ENCODE measurements around the gene ATM. TPM values are rescaled to one million over a fixed set of nuclear protein-coding genes. Genes with fewer than 3 reads are reported as not detected.
A peak's percentile ranks its signal among the peaks of the same experiment; 100 is the strongest.

ATM gene
- total RNA-seq, 1 donor from 2014 or later = 51.5 TPM

DNA sequence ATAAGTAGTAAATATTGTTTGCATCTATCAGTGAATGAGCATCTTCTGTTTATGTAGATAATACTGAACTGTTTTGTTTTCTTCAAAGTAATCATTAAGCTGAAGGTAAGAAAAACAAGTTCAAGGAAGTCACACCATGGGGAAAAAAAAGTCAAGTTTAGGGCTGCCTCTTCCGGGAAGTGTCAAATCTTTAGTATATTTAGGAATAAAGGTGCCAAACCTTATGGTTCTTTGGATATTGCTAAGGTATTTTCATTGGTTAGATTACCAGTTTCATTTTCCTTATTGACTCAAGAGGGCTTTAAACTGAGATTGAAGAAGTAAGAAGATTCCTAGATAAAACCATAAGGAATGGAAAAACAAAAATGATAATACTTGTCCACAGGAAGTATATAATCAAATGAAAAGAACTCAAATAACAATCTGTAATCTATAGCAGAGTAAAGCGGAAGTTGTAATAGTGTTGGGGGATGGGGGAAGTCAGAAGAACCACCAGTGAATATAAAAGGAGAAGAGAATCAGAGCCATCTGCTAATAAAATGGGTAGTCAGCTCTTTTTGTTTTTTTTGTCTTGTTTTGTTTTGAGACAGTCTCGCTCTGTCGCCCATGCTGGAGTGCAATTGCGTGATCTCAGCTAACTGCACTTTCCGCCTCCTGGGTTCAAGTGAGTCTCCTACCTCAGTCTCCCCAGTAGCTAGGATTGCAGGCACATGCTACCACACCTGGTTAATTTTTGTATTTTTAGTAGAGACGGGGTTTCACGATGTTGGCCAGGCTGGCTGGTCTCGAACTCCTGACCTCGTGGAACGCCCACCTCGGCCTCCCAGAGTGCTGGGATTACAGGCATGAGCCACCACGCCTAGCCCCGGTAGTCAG, 2.3 kb downstream of the ATM start:
- H3K4me3 Mint-ChIP-seq (ENCODE audit: unreplicated experiment) = peak overlapping the region; percentile 47
- peak overlapping the region; percentile 44 for H3K27ac Mint-ChIP-seq (ENCODE audit: unreplicated experiment)
- H3K4me1 Mint-ChIP-seq (ENCODE audit: unreplicated experiment) = peaks cover 29% of the 10 kb centered on the region
- H3K27me3 Mint-ChIP-seq (ENCODE audit: unreplicated experiment) = peaks cover 10% of the 10 kb centered on the region
- H3K36me3 Mint-ChIP-seq (ENCODE audit: low read depth, unreplicated experiment) = peaks cover 3% of the 10 kb centered on the region
- TF ChIP-seq, protein P1, sequence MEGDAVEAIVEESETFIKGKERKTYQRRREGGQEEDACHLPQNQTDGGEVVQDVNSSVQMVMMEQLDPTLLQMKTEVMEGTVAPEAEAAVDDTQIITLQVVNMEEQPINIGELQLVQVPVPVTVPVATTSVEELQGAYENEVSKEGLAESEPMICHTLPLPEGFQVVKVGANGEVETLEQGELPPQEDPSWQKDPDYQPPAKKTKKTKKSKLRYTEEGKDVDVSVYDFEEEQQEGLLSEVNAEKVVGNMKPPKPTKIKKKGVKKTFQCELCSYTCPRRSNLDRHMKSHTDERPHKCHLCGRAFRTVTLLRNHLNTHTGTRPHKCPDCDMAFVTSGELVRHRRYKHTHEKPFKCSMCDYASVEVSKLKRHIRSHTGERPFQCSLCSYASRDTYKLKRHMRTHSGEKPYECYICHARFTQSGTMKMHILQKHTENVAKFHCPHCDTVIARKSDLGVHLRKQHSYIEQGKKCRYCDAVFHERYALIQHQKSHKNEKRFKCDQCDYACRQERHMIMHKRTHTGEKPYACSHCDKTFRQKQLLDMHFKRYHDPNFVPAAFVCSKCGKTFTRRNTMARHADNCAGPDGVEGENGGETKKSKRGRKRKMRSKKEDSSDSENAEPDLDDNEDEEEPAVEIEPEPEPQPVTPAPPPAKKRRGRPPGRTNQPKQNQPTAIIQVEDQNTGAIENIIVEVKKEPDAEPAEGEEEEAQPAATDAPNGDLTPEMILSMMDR (IDR thresholded peaks at IDR 0.05; ENCODE audit: unreplicated experiment) = no peak
- no peaks in the 10 kb centered on the region for H3K9me3 Mint-ChIP-seq (ENCODE audit: unreplicated experiment)
- DNase-seq (ENCODE audit: low spot score) = no peak

DNA sequence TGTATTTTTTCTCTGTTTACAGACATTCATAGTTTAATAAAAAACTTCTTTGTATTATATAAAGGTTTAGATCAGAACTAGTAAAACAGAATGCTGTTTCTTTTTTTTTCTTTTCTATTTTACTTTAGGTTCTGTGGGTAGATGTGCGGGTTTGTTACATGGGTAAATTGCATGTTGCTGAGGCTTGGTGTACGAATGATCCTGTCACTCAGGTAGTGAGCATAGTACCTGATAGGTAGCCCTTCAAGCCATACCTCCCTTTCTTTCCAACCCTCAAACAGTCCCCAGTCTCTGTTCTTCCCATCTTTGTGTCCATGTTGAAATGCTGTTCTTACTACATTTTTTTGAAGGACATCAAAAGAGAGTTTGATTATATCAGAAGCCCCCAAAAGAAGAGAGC, 3.2 kb downstream of the ATM start:
- peaks cover 3% of the 10 kb centered on the region for H3K36me3 Mint-ChIP-seq (ENCODE audit: low read depth, unreplicated experiment)
- H3K27me3 Mint-ChIP-seq (ENCODE audit: unreplicated experiment) = peaks cover 8% of the 10 kb centered on the region
- no peak overlapping the region for H3K27ac Mint-ChIP-seq (ENCODE audit: unreplicated experiment)
- no peak for DNase-seq (ENCODE audit: low spot score)
- TF ChIP-seq, protein P1 (IDR thresholded peaks at IDR 0.05; ENCODE audit: unreplicated experiment) = no peak
- peaks cover 20% of the 10 kb centered on the region for H3K4me1 Mint-ChIP-seq (ENCODE audit: unreplicated experiment)
- H3K9me3 Mint-ChIP-seq (ENCODE audit: unreplicated experiment) = no peaks in the 10 kb centered on the region
- H3K4me3 Mint-ChIP-seq (ENCODE audit: unreplicated experiment) = no peak overlapping the region

DNA sequence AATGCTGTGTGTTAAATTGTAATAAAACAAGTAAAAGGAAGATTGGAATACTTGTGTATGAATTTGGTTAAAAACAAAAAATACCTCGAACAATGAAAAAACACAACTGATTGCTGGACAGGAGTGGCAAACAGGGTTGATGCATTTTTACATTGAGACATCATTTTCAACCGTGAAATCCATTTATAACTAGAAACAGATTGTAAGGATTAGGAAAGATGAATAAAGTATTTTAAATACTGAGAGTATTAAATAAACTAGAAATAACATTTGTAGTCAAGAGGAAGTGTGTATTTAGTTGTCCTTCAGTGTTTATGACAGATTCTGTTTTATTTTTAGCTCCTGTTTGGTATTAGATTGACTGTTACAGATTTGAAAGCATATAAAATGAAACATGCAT, 5.4 kb downstream of the ATM start:
- Mint-ChIP-seq H3K36me3 (ENCODE audit: low read depth, unreplicated experiment) (peaks cover 10% of the 10 kb centered on the region), H3K9me3 (ENCODE audit: unreplicated experiment) (no peaks in the 10 kb centered on the region), H3K27me3 (ENCODE audit: unreplicated experiment) (no peaks in the 10 kb centered on the region), H3K4me3 (ENCODE audit: unreplicated experiment) (no peak overlapping the region), H3K4me1 (ENCODE audit: unreplicated experiment) (peaks cover 14% of the 10 kb centered on the region), H3K27ac (ENCODE audit: unreplicated experiment) (peak overlapping the region; percentile 64)
- TF ChIP-seq, protein P1 (IDR thresholded peaks at IDR 0.05; ENCODE audit: unreplicated experiment) = no peak
- no peak for DNase-seq (ENCODE audit: low spot score)

DNA sequence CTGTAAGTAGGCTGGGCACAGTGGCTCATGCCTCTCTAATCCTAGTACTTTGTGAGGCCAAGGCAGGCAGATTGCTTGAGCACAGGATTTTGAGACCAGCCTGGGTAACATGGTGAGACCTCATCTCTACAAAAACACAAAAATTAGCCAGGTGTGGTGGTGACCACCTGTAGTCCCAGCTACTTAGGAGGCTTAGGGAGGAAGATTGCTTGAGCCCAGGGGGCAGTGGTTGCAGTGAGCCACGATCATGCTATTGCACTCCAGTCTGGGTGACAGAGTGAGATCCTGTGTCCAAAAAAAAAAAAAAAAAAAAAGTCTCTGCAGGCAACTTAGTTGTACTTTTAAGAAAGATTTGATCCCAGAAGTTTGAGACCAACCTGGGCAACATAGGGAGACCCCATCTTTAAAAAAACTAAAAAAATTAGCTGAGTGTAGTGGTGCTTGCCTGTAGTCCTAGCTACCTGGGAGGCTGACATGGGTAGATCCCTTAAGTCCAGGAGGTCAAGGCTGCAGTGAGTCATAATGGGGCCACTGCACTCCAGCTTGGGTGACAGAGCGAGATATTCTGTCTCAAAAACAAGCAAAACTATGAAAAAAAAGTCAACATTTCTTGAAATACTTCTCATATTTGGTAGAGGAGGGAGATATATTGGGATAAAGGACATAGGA, 10.5 kb downstream of the ATM start:
- H3K4me3 Mint-ChIP-seq (ENCODE audit: unreplicated experiment) = no peak overlapping the region
- H3K27ac Mint-ChIP-seq (ENCODE audit: unreplicated experiment) = no peak overlapping the region
- TF ChIP-seq, protein P1 (IDR thresholded peaks at IDR 0.05; ENCODE audit: unreplicated experiment) = no peak
- no peaks in the 10 kb centered on the region for H3K9me3 Mint-ChIP-seq (ENCODE audit: unreplicated experiment)
- H3K27me3 Mint-ChIP-seq (ENCODE audit: unreplicated experiment) = no peaks in the 10 kb centered on the region
- peaks cover 17% of the 10 kb centered on the region for H3K4me1 Mint-ChIP-seq (ENCODE audit: unreplicated experiment)
- H3K36me3 Mint-ChIP-seq (ENCODE audit: low read depth, unreplicated experiment) = peaks cover 14% of the 10 kb centered on the region
- DNase-seq (ENCODE audit: low spot score) = no peak

DNA sequence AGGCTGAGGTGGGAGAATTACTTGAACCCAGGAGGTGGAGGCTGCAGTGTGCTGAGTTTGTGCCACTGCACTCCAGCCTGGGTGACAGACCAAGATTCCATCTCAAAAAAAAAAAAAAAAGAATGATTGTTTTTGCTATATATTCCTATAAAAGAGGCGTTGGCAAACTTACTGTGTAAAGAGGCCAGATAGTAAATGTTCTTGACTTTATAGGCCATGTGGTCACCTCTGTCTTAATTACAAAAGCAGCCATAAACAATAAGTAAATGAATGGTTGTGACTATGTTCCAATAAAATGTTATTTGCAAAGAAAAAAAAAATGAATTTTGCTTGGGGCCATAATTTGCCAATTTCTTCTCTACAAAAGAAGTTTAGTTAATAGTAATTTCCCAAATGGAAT, 12.3 kb downstream of the ATM start:
- Mint-ChIP-seq H3K27ac (ENCODE audit: unreplicated experiment) (no peak overlapping the region), H3K27me3 (ENCODE audit: unreplicated experiment) (no peaks in the 10 kb centered on the region), H3K4me3 (ENCODE audit: unreplicated experiment) (no peak overlapping the region), H3K9me3 (ENCODE audit: unreplicated experiment) (no peaks in the 10 kb centered on the region), H3K4me1 (ENCODE audit: unreplicated experiment) (peaks cover 17% of the 10 kb centered on the region), H3K36me3 (ENCODE audit: low read depth, unreplicated experiment) (peaks cover 10% of the 10 kb centered on the region)
- TF ChIP-seq, protein P1 (IDR thresholded peaks at IDR 0.05; ENCODE audit: unreplicated experiment) = no peak
- DNase-seq (ENCODE audit: low spot score) = no peak

Data from endothelial cell (in vitro differentiated cells).